ENCODE results near the gene DICER1. TPM values are rescaled to one million over a fixed set of nuclear protein-coding genes. Genes with fewer than 3 reads are reported as not detected.

The DICER1 gene
- total RNA-seq, 1 donor from 2014 or later = 100 TPM

GRCh38 chr14:95146079-95146771 is 11.1 kb downstream of the DICER1 start:
- Mint-ChIP-seq H3K27me3 (no peaks in the 10 kb centered on the region), H3K4me1 (ENCODE audit: unreplicated experiment) (peaks cover 22% of the 10 kb centered on the region), H3K36me3 (peaks cover 27% of the 10 kb centered on the region), H3K9me3 (peaks cover 18% of the 10 kb centered on the region), H3K27ac (no peak overlapping the region), H3K4me3 (no peak overlapping the region)
- TF ChIP-seq CTCF (conservative IDR thresholded peaks at IDR 0.05) = no peak
- no peak for DNase-seq (ENCODE audit: extremely low spot score, unreplicated experiment)

- no peak overlapping the region for H3K27ac Mint-ChIP-seq
- H3K4me3 Mint-ChIP-seq = no peak overlapping the region
- no peak for TF ChIP-seq CTCF (conservative IDR thresholded peaks at IDR 0.05)
- H3K9me3 Mint-ChIP-seq = peaks cover 18% of the 10 kb centered on the region
- H3K4me1 Mint-ChIP-seq (ENCODE audit: unreplicated experiment) = peaks cover 23% of the 10 kb centered on the region
- H3K36me3 Mint-ChIP-seq = peaks cover 28% of the 10 kb centered on the region
- no peaks in the 10 kb centered on the region for H3K27me3 Mint-ChIP-seq
- DNase-seq (ENCODE audit: extremely low spot score, unreplicated experiment) = no peak
These were observed 12.5 kb downstream of the DICER1 start for GRCh38 chr14:95144849-95145248.

- peaks cover 18% of the 10 kb centered on the region for H3K9me3 Mint-ChIP-seq
- H3K27me3 Mint-ChIP-seq = no peaks in the 10 kb centered on the region
- no peak overlapping the region for H3K27ac Mint-ChIP-seq
- peaks cover 36% of the 10 kb centered on the region for H3K36me3 Mint-ChIP-seq
- no peak overlapping the region for H3K4me3 Mint-ChIP-seq
- DNase-seq (ENCODE audit: extremely low spot score, unreplicated experiment) = no peak
- H3K4me1 Mint-ChIP-seq (ENCODE audit: unreplicated experiment) = peaks cover 26% of the 10 kb centered on the region
- TF ChIP-seq CTCF (conservative IDR thresholded peaks at IDR 0.05) = no peak
These were observed 13.3 kb downstream of the DICER1 start for GRCh38 chr14:95143808-95144620.

DNA sequence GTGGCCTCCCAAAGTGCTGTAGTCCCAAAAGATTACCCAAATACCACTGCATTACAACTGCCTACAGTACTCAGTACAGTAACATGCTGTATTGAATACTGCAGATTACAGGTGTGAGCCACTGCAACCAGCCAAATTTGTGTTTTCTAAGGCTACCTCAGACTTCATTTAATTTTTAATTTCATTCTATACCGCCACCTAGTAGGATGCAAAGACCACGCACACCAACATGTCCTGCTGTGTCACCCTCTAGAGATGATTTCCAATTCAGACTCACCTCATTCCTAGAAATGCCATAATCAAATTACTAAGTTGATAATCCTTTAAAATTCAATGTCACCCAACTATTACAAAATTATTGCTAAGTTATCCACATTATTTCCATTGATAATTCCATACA is 15.1 kb downstream of the DICER1 start:
- Mint-ChIP-seq H3K36me3 (peaks cover 25% of the 10 kb centered on the region), H3K27ac (no peak overlapping the region), H3K4me1 (ENCODE audit: unreplicated experiment) (peaks cover 32% of the 10 kb centered on the region), H3K9me3 (peaks cover 18% of the 10 kb centered on the region), H3K27me3 (no peaks in the 10 kb centered on the region), H3K4me3 (no peak overlapping the region)
- no peak for DNase-seq (ENCODE audit: extremely low spot score, unreplicated experiment)
- no peak for TF ChIP-seq CTCF (conservative IDR thresholded peaks at IDR 0.05)

DNA sequence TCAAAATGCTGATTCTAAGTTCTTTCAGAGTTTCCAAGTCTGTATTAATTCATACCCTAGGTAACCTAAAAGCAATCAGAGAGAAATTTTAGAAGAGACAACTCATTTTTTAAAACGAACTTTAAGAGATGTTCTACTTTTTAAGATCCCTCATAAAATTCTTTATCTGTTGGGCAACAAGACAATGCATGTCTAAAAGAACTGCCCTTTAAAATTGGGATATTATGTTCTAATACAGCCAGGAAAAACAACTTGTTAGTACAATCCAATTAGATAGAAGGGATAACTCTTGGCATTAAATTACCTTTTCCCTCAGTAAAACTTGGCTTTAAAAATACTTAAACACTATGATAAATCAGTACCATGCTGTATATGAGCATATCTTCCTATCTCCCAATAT is 15.6 kb downstream of the DICER1 start:
- Mint-ChIP-seq H3K4me3 (no peak overlapping the region), H3K27ac (no peak overlapping the region), H3K9me3 (peaks cover 18% of the 10 kb centered on the region), H3K27me3 (no peaks in the 10 kb centered on the region), H3K36me3 (peaks cover 25% of the 10 kb centered on the region), H3K4me1 (ENCODE audit: unreplicated experiment) (peaks cover 32% of the 10 kb centered on the region)
- DNase-seq (ENCODE audit: extremely low spot score, unreplicated experiment) = no peak
- no peak for TF ChIP-seq CTCF (conservative IDR thresholded peaks at IDR 0.05)
